HL-60 (cell line): ENCODE data around the gene PYROXD2.

ENCODE experiments used
- CTCF ChIP-seq: IDR thresholded peaks from one replicate; pipeline ENCODE4 v1.5.1; 2011; ENCODE audit warnings: low read length, control low read depth, inconsistent platforms; ENCODE audit not compliant: insufficient read depth
- GABPA ChIP-seq: IDR thresholded peaks from 2 replicates; pipeline ENCODE4 v1.6.1; 2012; ENCODE audit warnings: low read depth
- POLR2AphosphoS5 ChIP-seq: IDR thresholded peaks from 2 replicates; pipeline ENCODE4 v1.6.1; 2012; ENCODE audit warnings: low read depth

DNA sequence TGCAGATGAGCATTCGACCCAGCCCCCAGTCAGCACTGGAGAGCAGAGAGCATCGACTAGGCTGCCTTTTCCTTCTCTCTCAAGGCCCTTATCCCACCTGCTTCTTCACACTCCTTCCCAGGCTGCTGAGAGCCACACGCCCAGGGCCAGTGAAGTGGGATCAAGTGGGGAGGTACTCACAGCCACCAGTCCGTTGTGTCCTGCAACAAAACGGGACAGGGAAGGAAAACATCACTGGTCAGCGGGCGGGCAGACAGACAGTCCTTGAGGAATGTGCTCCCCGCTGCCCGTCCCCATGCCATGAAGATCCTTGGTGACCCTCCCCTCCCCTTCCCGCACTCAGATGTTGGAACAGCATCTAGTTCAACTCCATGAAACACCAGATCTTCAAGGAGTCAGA, 4.2 kb downstream of the PYROXD2 start:
- TF ChIP-seq POLR2AphosphoS5 (no peak), GABPA (no peak), CTCF (no peak)
